Panc1 (cell line): ENCODE measurements around the gene FES.

ENCODE experiments used
- CTCF ChIP-seq: fragments of 450-650 bp; IDR thresholded peaks from 2 replicates; pipeline ENCODE4 v1.5.1; 2017; ENCODE audit warnings: mild to moderate bottlenecking
- POLR2AphosphoS5 ChIP-seq: IDR thresholded peaks from 2 replicates; pipeline ENCODE4 v1.6.1; 2012; ENCODE audit warnings: mild to moderate bottlenecking, low read depth, low read length, moderate library complexity
- REST ChIP-seq, 2 experiments: IDR thresholded peaks; 2 replicates each; pipeline ENCODE4 v1.6.1; 2011 to 2012; ENCODE audit warnings: low read depth in 2 of 2, control low read depth in 1 of 2, low read length in 1 of 2, mild to moderate bottlenecking in 1 of 2, moderate library complexity in 1 of 2; ENCODE audit not compliant: insufficient read depth in 1 of 2
- SIN3A ChIP-seq: IDR thresholded peaks from 2 replicates; pipeline ENCODE4 v1.6.1; 2012; ENCODE audit warnings: low read depth, mild to moderate bottlenecking, low read length, moderate library complexity, borderline replicate concordance; ENCODE audit not compliant: insufficient read depth
- TCF7L2 ChIP-seq: IDR thresholded peaks from 2 replicates; pipeline ENCODE4 v1.6.1; 2011; ENCODE audit warnings: mild to moderate bottlenecking, low read depth, low read length, inconsistent platforms

- TF ChIP-seq CTCF: no peak
- no peak for TF ChIP-seq POLR2AphosphoS5
- TF ChIP-seq SIN3A: no peak
- TF ChIP-seq TCF7L2: no peak
- TF ChIP-seq REST (IDR thresholded peaks at IDR 0.05; ENCODE audit: insufficient read depth in 1 of 2, low read depth in 2 of 2, low read length in 1 of 2): no peak
These were observed 47.2 kb upstream of the FES start for GRCh38 chr15:90837094-90837493.
